BLaER1 (cell line): ENCODE data around the gene HPCAL4.

Source experiments
- H3K27ac ChIP-seq: shearing (Covaris generic); formaldehyde crosslinking; 2 replicates; pipeline ENCODE4 v1.8.1; 2022
- H3K27me3 ChIP-seq: shearing (Covaris generic); formaldehyde crosslinking; 2 replicates; pipeline ENCODE4 v1.8.1; 2022
- H3K36me3 ChIP-seq: shearing (Covaris generic); formaldehyde crosslinking; 2 replicates; pipeline ENCODE4 v1.8.1; 2022
- H3K4me1 ChIP-seq: shearing (Covaris generic); formaldehyde crosslinking; 2 replicates; pipeline ENCODE4 v1.8.1; 2022
- H3K4me2 ChIP-seq: shearing (Covaris generic); formaldehyde crosslinking; 2 replicates; pipeline ENCODE4 v1.8.1; 2022
- H3K4me3 ChIP-seq: shearing (Covaris generic); formaldehyde crosslinking; 2 replicates; pipeline ENCODE4 v1.8.1; 2022
- H3K9ac ChIP-seq: shearing (Covaris generic); formaldehyde crosslinking; 2 replicates; pipeline ENCODE4 v1.8.1; 2022
- H3K9me3 ChIP-seq: shearing (Covaris generic); formaldehyde crosslinking; 2 replicates; pipeline ENCODE4 v1.8.1; 2022
- H4K20me1 ChIP-seq: shearing (Covaris generic); formaldehyde crosslinking; 2 replicates; pipeline ENCODE4 v1.8.1; 2022
- Cebpa-rat ChIP-seq: shearing (Covaris generic); IDR thresholded peaks from 2 replicates; pipeline ENCODE4 v1.8.1; 2022

HPCAL4 gene

GRCh38 chr1:39671433-39671792, 19.8 kb downstream of the HPCAL4 start:
- peak overlapping the region; percentile 41; the same call in 1 of the 2 replicates for H3K27ac ChIP-seq
- H4K20me1 ChIP-seq, result no peaks in the 10 kb centered on the region
- peak overlapping the region; percentile 78 for H3K9ac ChIP-seq
- peak overlapping the region; percentile 72 for H3K4me3 ChIP-seq
- no peak for TF ChIP-seq Cebpa-rat
- H3K4me2 ChIP-seq, result peak overlapping the region; percentile 94
- no peaks in the 10 kb centered on the region for H3K36me3 ChIP-seq
- peaks cover 31% of the 10 kb centered on the region for H3K4me1 ChIP-seq
- no peaks in the 10 kb centered on the region for H3K9me3 ChIP-seq
- peaks cover 22% of the 10 kb centered on the region for H3K27me3 ChIP-seq

DNA sequence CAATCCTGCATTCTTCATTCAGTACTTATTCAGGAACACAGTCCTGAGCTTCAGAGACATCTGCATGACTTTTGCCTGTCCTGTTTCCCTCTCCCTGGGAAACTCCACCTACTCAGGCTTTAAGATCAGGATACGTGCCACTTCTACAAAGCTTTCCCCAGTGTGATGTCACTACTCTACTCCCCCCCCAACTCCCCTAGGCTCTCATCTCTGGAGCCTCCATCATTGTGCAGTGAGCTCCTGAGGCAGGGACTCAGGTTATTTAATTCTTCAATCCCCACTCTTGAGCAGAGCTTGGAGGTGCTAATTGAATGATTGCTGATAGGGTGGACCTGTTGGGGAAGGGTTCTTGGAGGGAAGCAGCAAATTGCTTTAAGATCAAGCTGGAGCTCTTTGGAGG, 20.5 kb downstream of the HPCAL4 start:
- Histone ChIP-seq H3K9me3 (no peaks in the 10 kb centered on the region), H3K4me1 (peaks cover 31% of the 10 kb centered on the region), H3K27me3 (peaks cover 22% of the 10 kb centered on the region), H3K4me2 (peak overlapping the region; percentile 94), H3K9ac (no peak overlapping the region), H3K4me3 (no peak overlapping the region), H4K20me1 (no peaks in the 10 kb centered on the region), H3K27ac (no peak overlapping the region), H3K36me3 (no peaks in the 10 kb centered on the region)
- no peak for TF ChIP-seq Cebpa-rat

DNA sequence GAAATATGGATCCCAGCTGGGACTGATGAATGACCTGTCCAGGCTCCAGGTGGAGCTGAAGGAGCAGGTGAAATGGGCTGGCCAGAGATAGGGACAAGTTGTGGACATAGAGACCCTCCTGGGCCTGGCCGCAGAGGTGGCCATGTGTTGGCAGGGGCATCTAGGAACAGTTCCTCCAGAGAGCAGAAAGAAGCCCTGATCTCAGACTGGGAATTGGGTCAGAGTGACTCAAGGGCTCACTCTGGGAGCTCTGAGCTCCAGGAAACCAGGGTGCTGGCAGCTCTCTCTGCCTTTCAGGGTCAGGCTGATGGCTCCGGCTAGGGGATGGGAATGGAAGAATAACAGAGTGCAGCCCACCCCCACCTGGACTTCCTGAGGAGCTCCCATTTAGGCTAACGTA, 22.3 kb downstream of the HPCAL4 start:
- H3K4me1 ChIP-seq, result peaks cover 24% of the 10 kb centered on the region
- no peak for TF ChIP-seq Cebpa-rat
- H4K20me1 ChIP-seq, result no peaks in the 10 kb centered on the region
- peaks cover 22% of the 10 kb centered on the region for H3K27me3 ChIP-seq
- H3K9me3 ChIP-seq, result no peaks in the 10 kb centered on the region
- H3K4me2 ChIP-seq, result no peak overlapping the region
- H3K9ac ChIP-seq, result no peak overlapping the region
- H3K4me3 ChIP-seq, result no peak overlapping the region
- H3K36me3 ChIP-seq, result no peaks in the 10 kb centered on the region
- no peak overlapping the region for H3K27ac ChIP-seq

- Histone ChIP-seq H3K9ac (no peak overlapping the region), H4K20me1 (no peaks in the 10 kb centered on the region), H3K27ac (no peak overlapping the region), H3K4me3 (no peak overlapping the region), H3K4me2 (no peak overlapping the region), H3K4me1 (peaks cover 22% of the 10 kb centered on the region), H3K27me3 (peaks cover 22% of the 10 kb centered on the region), H3K9me3 (no peaks in the 10 kb centered on the region), H3K36me3 (no peaks in the 10 kb centered on the region)
- TF ChIP-seq Cebpa-rat, result no peak
Observed at GRCh38 chr1:39668111-39668510, 23.1 kb downstream of the HPCAL4 start.

DNA sequence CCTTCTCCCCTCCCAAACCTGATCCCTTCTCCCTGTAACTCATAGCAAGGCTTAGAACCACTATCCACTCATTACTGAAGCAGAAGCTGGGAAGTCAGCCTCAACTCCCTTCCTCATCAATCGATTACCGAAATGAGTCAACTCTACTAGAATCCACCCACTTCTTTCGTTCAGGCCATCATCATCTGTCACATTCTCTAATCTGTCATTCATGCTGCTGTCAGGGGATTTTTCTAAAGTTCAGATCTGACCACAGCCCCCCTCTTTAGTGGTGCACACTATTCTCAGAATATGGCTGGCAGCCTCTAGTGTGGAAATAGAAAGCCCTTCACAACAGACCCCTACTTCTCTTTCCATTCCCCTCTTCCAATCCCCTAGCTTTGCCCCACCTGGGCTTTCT, 24.5 kb downstream of the HPCAL4 start:
- Histone ChIP-seq H3K27ac (no peak overlapping the region), H3K27me3 (peaks cover 15% of the 10 kb centered on the region), H3K4me2 (no peak overlapping the region), H3K4me1 (peaks cover 11% of the 10 kb centered on the region), H3K36me3 (no peaks in the 10 kb centered on the region), H3K9ac (no peak overlapping the region), H4K20me1 (no peaks in the 10 kb centered on the region), H3K4me3 (no peak overlapping the region), H3K9me3 (no peaks in the 10 kb centered on the region)
- no peak for TF ChIP-seq Cebpa-rat

DNA sequence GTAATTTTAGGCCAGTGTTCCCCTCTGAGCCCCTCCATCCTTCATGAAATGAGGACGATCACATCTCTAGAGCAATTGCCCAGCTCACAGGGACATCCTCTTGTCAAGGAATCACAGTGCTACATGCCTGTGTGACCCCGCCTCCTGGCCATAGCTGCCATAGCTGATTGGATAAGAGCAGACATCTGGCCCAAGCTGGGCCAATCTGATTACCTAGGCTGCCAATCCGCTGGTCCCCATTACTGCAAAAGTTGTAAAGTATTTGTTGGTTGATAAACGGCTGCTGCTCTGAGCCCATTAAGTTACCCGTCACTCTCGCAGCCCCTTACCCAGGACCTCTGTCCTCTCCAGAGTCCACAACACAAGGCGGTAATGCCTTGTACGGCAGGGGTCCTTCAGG, 27.7 kb downstream of the HPCAL4 start:
- Histone ChIP-seq H4K20me1 (no peaks in the 10 kb centered on the region), H3K27ac (no peak overlapping the region), H3K4me2 (no peak overlapping the region), H3K36me3 (no peaks in the 10 kb centered on the region), H3K27me3 (no peaks in the 10 kb centered on the region), H3K4me3 (no peak overlapping the region), H3K9ac (no peak overlapping the region), H3K4me1 (no peaks in the 10 kb centered on the region), H3K9me3 (no peaks in the 10 kb centered on the region)
- TF ChIP-seq Cebpa-rat, result no peak

GRCh38 chr1:39662861-39663260, 28.4 kb downstream of the HPCAL4 start:
- Histone ChIP-seq H3K9ac (no peak overlapping the region), H3K9me3 (no peaks in the 10 kb centered on the region), H3K4me3 (no peak overlapping the region), H3K27ac (no peak overlapping the region), H3K36me3 (no peaks in the 10 kb centered on the region), H3K27me3 (no peaks in the 10 kb centered on the region), H3K4me1 (peaks cover 5% of the 10 kb centered on the region), H4K20me1 (no peaks in the 10 kb centered on the region), H3K4me2 (no peak overlapping the region)
- no peak for TF ChIP-seq Cebpa-rat

DNA sequence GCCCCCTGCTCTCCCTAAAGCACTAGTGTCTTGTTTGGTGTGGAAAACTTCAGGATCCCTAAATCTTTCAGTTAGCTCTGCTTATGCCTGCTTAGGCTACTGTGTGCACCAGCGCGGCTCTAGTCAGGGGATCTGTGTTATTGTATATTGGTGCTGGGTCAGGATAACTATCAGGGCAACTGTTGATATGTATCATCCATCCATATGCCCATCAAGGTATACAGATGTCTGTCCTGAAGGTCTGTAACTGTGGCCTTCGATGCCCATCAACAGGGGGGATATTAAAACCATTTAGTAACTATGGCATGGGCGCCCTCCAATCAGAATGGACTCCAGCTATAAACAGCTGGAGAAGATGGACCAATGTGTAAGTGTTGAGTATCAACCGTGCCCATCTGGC, 31.7 kb downstream of the HPCAL4 start:
- Histone ChIP-seq H3K4me3 (no peak overlapping the region), H3K27me3 (no peaks in the 10 kb centered on the region), H3K4me2 (no peak overlapping the region), H3K27ac (no peak overlapping the region), H3K36me3 (no peaks in the 10 kb centered on the region), H4K20me1 (no peaks in the 10 kb centered on the region), H3K9me3 (no peaks in the 10 kb centered on the region), H3K9ac (no peak overlapping the region), H3K4me1 (peaks cover 20% of the 10 kb centered on the region)
- TF ChIP-seq Cebpa-rat, result no peak

DNA sequence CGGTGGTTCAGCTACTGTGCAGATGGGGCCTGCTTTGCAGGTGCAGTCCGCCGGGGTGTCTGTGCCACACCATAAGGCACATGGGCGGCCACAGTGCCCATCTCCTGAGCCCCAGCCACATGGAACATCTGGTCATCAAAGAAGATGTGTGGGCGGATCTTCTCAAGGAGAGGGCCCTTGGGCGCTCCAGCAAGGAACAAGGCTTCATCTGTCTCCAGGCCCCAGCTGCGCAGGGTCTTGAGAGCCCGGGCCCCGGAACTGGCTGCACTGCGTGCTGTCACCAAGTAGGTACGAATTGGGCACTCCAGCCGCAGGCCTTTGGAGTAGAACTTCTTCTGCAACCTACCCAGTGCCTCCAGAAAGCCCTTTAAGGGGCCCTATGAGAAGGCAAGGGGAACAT, 32.1 kb downstream of the HPCAL4 start:
- H3K4me3 ChIP-seq, result no peak overlapping the region
- TF ChIP-seq Cebpa-rat, result no peak
- H3K4me2 ChIP-seq, result no peak overlapping the region
- no peak overlapping the region for H3K9ac ChIP-seq
- H3K36me3 ChIP-seq, result no peaks in the 10 kb centered on the region
- H4K20me1 ChIP-seq, result no peaks in the 10 kb centered on the region
- peaks cover 20% of the 10 kb centered on the region for H3K4me1 ChIP-seq
- no peaks in the 10 kb centered on the region for H3K27me3 ChIP-seq
- no peak overlapping the region for H3K27ac ChIP-seq
- no peaks in the 10 kb centered on the region for H3K9me3 ChIP-seq

DNA sequence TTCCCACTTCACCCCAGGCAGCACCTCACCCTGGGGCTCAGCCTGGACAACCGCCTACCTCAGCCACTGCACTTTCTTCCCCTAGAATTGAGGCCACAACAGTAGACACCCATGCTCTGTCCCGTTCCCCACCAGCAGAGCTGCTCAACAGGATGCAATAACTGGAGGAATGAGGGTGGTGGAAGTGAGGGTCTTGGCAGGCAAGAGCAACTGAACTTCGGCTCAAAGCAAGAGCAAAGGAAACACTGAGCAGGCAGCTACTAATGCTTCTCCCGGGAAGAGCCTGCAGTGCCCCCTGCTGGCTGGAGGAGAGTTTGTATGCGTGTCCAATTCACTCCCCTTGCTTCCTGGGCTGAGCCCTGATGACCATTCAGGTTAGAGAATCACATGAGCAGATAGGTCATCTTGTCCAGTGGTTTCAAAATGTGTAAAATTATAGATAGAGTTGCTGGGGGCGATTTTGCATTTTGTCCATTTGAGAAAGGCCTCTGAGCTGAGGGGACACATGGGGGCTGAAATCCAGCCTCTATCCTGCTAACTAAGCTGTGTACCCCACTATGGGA, 33.2 kb downstream of the HPCAL4 start:
- Histone ChIP-seq H3K9me3 (no peaks in the 10 kb centered on the region), H4K20me1 (no peaks in the 10 kb centered on the region), H3K4me3 (no peak overlapping the region), H3K9ac (no peak overlapping the region; the same call in 1 of the 2 replicates), H3K36me3 (no peaks in the 10 kb centered on the region), H3K4me1 (peaks cover 21% of the 10 kb centered on the region), H3K27me3 (no peaks in the 10 kb centered on the region), H3K27ac (no peak overlapping the region), H3K4me2 (peak overlapping the region; percentile 51)
- TF ChIP-seq Cebpa-rat, result no peak

DNA sequence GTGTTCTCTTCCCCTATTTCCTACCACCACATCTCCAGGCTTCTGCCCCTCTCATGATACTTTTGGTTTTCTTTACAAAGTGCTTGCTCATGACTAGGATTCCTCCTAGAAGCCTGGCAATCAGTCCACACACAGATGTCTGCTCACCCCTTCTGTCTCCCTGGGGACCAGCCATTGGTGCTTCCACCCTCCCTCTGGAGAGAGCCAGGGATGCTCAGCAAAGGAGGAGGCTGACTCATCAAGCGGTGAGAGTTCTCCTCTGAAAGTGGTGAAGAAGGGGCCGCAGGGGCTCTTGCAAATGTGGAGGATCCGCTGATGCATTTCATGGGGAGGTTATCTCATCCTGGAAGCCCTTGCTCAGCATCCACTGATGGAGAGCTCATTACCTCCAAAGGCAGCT, 33.8 kb downstream of the HPCAL4 start:
- Histone ChIP-seq H4K20me1 (no peaks in the 10 kb centered on the region), H3K36me3 (no peaks in the 10 kb centered on the region), H3K9ac (peak overlapping the region; percentile 15; the same call in 1 of the 2 replicates), H3K4me2 (peak overlapping the region; percentile 51), H3K4me3 (no peak overlapping the region), H3K27me3 (no peaks in the 10 kb centered on the region), H3K4me1 (peaks cover 27% of the 10 kb centered on the region), H3K27ac (0 out of 2 replicates have a peak overlapping the region, but pooled peaks have one; percentile 30), H3K9me3 (no peaks in the 10 kb centered on the region)
- no peak for TF ChIP-seq Cebpa-rat
